Frontal cortex (tissue), 4 donors: ENCODE results near the gene TMEM30A. TPM values are rescaled to one million over a fixed set of nuclear protein-coding genes. Genes with fewer than 3 reads are reported as not detected.

Experiments
- DNase-seq, 2 donors: peaks; one replicate each; pipeline ENCODE4 v3.0.0; 2012; ENCODE audit warnings: low spot score in 2 of 2
- FAIRE-seq: peaks from 2 replicates; lab custom pipeline; 2012; peaks lifted over from hg19 to GRCh38; lab: Jason Lieb, UNC
- total RNA-seq: library from RNA; depleted of rRNA; stranded (reverse); fragments of >200 nt; gene quantifications from one replicate; pipeline ENCODE4 v1.2.3, GENCODE V29; 2014
- donor health status: control.
- donor health status: control.
- donor health status: control.

Gene TMEM30A
- total RNA-seq, 1 donor from 2014 or later: 167 TPM

DNA sequence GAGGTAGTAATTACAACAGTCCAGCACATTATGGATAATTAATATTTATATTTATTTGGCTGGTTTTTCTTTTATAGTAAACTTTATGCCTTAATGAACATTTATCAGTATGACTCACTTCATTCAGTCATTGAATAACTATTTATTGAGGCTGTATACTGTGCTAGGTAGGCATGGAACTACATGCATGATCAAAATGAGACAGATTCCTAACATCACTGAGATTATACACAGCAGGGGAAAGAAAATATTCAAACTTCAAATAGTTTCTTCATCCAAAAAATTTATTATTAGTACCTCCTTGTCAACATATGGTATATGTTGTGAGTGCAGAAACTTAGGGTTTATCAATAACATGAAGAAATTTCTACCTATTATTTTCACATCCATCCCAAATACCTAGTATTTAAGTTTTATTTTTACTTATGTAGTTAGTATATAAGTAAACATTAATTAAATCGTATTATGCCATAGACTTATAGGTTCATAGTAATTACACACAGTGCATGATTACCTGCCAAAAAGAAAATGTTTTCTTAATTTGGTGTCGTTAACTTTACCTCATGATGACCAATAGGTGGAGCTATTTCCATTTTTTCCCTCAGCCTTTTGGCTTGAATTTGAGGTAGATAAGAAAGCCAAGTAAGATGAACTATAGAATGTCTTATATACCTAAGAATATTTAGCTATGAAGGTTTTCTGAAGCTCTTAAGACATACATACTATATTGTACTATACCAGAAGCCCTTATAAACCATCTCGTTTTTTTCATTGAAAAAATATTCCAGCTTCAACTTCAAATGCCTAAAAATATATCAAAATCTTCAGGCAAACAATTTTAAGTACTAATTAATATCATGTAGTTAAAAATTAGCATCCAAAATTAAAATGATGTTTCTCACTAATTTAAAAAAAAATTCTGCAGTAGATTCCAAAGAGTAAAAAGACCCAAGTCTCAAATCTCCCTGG, 12.5 kb upstream of the TMEM30A start:
- FAIRE-seq (peak; percentile 94), DNase-seq (no peak)

- DNase-seq (no peak), FAIRE-seq (no peak)
Measured at GRCh38 chr6:75292555-75292954, 8.0 kb upstream of the TMEM30A start.

DNA sequence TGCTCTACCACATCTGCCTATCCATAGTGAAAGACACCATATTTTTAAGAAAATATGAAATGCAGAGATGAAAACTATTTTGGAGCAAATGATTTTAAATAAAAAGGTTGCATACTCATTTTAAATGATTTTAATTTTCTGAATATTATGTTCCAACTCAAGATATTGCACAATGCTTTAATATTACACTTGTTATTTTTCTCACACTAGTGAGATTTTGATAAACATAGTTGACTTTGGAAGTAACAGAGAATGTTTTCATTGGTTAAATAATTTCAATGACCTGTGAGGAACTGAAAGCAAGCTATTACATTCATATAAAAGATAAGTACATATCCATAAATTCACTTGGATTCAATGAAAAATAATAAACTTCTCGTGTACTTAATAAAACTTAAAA, 7.2 kb upstream of the TMEM30A start:
- FAIRE-seq: no peak
- DNase-seq: no peak

DNA sequence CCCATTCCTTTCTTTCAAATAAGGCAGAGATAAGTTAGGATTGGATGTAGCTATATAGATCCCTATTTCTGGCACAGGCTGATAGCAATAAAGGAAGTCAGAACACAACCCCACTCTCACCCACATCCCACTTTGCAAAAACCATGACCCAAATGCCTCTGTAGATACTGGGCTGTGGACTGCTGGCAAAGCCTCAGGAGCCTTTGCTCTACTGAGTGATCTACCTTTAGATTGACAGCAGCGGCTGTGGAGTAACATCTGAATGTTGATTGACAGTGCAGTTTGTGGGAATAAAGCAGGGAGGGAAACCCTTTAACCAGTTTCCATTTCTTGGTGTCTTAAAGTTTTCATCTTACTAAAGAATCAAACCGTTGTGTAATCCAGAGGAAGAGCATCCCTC, 6.7 kb upstream of the TMEM30A start:
- FAIRE-seq: no peak
- DNase-seq: no peak

DNA sequence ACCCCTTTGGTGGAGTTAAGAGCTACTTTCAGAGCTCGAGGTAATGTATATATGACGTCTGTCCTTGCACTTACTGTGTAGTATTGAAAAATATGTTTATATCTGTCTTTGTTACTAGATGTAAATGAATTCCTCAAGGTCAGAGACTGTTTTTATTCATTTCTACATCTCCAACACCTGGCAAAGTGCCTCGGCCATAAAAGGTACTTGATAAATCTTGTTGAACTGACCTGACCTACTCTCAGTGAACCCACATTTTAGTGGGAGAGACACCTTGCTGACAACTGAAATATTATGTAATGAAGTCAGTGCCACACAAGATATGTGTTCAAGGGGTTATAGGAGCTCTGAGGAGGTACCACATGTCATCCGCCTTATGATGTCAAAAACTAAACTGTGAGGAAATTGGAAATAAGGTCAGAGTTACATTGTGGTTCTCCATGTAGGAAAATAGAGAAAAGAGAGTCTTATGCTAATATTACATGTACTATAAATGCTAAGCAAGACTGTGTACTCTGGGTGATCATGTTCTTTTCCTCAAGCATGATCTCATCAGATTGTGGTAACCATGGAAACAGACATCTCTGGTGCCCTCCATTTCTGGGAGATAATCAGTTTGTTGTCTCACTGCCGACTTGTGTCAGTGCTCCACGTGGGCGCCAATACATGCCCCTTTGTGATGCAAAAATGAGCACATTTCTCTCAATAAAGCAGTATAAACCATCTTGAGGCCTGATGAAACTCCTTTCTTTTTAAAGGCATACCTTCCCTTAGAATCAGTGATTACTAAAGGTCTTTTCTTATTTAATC, 5.7 kb upstream of the TMEM30A start:
- peak; percentile 43 for FAIRE-seq
- DNase-seq: peak; percentile 38 to 57

- DNase-seq (no peak), FAIRE-seq (no peak)
Measured at GRCh38 chr6:75288023-75288422, 3.4 kb upstream of the TMEM30A start.

- DNase-seq: no peak
- FAIRE-seq: no peak
Measured at GRCh38 chr6:75287424-75287823, 2.8 kb upstream of the TMEM30A start.

- no peak for FAIRE-seq
Measured at GRCh38 chr6:75286955-75287354, 2.4 kb upstream of the TMEM30A start.

DNA sequence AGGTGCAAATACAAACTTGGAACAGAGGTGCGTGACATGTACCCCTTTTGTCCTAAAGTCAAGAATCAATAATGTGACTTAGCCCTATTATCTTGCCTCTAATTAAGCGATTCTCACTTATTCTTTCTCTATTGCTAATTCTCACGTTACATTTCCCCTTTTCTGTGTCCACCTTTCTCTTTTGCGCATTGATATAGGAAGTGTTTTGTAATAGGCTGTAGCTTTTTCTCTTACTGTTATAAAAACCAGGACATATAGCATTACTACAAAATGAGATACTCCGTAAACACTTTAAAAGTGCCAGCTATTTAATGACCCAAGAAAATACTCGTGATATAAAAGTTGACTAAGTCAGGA, 669 bp upstream of the TMEM30A start:
- DNase-seq (no peak), FAIRE-seq (no peak)

More at GRCh38 chr6:75286955-75287354, 2.4 kb upstream of the TMEM30A start:
- DNase-seq: no peak

DNA sequence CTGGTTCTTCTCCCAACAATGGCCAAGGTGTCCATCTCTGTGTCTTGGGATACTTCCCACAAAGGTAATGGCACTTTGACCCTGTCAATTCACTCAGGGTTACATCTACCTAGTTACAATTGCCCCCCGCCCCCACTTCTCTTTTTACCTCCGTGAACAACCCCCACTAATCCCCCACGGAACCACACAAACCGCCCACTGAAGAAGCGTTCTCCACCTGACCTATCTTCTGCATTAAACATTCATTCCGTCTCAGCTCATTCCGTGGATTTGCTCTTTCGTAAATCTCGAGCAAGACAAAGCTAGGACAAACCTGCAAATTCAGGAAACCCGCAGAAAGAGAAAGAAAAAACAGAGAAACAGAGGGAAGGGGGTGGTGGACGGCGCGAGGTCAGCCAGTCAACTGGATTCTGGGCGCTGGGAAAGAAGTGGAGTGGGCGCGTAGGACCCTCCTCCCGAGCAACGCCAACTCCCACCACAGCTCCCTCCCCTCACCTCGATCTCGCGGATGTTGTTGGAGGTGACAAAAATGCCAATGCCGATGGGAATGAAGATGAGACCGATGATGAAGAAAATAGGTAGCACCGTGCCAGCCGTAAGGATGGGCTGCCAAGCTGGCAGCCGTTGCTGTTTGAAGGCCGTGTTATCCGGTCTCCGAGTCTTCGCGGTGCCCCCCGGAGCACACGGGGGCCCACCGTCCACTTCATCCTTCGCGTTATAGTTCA, 523 bp downstream of the TMEM30A start:
- FAIRE-seq: no peak
- DNase-seq: no peak

DNA sequence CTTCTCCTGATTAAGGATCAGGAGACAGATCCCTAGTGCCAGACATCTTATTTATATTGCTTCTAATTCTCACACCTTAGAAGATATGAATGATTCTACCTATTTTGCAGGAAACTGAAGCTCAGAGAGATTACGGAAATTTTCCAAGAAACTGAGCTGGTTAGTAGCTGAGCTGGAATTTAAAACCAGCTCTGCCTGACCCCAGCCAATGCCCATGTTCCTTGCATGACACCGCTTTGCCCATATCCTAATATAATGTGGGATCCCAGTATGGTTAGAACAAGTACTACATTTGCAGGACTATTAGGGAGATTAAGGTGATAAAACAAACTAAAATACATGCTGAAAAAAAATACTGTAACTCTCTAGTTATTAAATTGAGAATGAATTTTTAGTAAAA, 1.9 kb downstream of the TMEM30A start:
- DNase-seq: no peak
- no peak for FAIRE-seq

GRCh38 chr6:75281653-75282052, 2.9 kb downstream of the TMEM30A start:
- FAIRE-seq (no peak), DNase-seq (no peak)

- DNase-seq (no peak), FAIRE-seq (no peak)
Measured at GRCh38 chr6:75280131-75280855, 4.3 kb downstream of the TMEM30A start.

GRCh38 chr6:75279418-75279817, 5.2 kb downstream of the TMEM30A start:
- FAIRE-seq: no peak

DNA sequence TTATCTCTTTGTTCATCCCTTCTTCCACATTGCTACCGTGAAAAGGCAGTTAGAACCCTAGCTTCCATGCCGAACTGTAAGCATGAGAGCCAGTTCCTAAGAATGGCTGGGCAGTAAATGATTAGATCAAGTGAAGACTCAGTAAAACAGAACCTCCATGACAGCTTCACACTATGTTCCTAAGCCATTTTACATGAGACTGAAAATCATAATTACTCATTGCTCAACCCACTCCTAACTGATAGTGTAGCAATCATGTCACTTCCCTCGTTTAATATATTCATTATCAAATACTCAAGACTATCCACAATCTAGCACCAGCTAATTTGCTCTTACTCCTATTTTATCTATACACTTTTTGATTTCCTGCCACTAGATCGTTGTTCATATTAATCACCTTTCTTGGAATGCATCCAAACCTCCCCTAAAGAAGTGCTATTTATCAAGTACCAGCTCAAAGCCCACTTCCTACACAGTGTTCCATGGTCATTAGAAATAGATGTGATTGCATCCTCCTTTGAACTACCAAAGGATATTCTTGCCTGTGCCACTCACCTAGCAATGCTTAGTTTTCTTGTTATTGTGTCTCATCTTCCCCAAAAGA, 6.0 kb downstream of the TMEM30A start:
- FAIRE-seq: no peak

More at GRCh38 chr6:75279418-75279817, 5.2 kb downstream of the TMEM30A start:
- no peak for DNase-seq

DNA sequence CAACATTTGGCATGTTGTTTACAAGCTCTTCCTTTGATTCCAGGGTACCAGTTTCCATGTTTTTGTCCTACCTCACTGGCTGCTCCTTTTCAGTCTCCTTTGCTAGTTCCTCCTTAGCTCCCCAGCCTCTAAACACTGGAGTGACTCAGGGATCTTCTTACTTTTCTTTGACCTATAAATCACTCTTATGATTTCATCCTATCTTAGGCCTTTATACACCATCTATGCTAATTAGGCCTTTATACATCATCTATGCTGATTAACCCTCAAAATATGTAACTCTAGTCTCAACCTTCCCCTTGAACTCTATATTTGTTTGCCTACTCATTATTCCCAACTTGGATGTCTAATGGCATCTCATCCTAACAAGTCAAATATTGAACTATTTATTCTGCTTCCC, 9.5 kb downstream of the TMEM30A start:
- FAIRE-seq: no peak
- DNase-seq: no peak

More for the DNA sequence above, 6.0 kb downstream of the TMEM30A start:
- DNase-seq: no peak

DNA sequence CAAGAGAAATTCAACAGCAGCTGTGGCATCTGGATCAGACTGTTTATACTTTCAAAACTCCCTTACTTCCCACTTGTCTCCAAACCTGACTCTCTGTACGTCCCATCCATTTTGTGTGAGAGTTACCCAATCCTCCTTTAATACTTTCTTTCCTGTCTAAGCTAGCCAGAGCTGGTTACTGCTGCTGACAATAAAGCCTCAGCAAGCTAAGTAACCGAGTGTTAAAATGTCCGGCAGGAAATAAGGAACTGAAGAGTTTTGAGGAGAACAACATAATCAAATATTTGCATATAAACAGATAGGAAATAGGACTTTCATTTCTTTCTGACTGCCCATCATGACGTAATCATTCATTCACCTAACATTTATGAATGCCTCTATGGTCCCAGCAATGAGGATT, 11.6 kb downstream of the TMEM30A start:
- no peak for FAIRE-seq
- no peak for DNase-seq

DNA sequence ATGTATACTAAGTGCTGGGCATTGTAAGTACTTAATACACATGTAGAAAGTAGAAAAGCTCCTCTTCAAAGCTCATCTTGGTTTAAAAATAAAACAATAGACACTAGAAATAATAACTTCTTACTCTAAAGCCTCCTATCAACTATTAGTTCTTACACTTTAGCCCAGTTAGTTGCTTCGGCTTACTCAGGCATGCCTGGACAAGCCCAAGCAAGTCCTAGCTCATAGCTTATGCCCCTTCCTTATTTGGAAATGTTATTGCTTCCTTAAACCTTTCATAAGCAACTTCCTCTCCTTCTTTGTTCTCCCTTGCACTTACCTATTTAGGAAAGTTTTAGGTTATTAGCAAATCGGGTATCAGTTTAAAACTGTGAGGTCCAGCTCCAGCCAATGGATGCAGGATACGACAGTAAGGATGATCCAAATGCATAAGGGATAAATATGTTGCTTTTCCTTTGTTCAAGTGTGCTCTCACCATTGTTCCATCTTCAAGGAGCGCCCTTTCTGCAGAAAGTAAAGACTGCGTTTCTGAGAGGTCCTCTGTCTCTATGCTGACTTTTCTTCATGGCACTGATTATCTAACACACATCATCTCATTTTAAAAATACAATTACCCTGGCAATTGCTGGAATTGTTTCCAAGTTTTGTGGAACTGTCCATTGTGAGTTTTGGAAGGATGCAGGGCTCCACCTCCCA, 12.3 kb downstream of the TMEM30A start:
- no peak for DNase-seq
- FAIRE-seq: no peak

DNA sequence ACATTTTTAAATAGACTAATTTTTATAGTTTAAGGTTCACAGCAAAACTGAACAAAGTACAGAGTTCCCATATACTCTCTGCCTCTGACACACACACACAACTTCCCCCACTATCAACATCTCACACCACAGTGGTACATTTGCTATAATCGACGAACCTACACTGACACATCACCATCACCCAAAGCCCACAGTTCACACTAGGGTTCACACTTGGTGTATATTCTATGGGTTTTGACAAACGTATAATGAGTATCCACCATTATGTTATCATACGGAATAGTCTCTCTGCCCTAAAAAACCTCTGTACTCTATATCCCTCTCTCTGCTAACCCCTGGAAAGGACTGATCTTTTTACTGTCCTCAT, 15.6 kb downstream of the TMEM30A start:
- DNase-seq (no peak), FAIRE-seq (no peak)
